DMS114 treated with DMSO at 0.1 percent for 48 hours (cell line): Measurements from ENCODE around the gene LRRC28.
"Not testable (repeated sequence)": the region's sequence is repeated elsewhere in the genome, so short reads cannot be mapped to it uniquely, and the experiment has no call there.

ENCODE experiments used
- DNase-seq: peaks from one replicate; lab custom pipeline; 2025; ENCODE audit not compliant: unreplicated experiment; lab: John Stamatoyannopoulos, UW

LRRC28 gene

DNA sequence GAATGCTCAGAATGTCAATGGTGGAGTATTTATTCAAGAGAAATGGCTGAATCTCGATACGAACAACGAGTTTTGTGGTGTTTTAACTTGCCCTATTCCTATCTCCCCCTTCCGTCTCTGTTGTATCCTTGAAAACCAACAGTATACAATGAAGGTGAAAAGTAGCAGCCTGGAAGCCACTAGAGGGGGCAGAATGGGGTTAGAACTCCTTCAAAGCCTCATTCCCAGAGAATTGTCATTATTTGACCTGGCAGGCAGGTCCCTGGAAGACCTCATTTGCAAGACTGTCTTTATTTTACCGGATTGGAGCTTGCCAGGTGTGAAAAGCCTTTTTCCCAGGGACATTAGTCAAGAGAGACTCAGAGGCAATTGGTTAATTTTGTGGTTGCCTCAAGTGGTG is 139.4 kb downstream of the LRRC28 start:
- no peak for DNase-seq

GRCh38 chr15:99393641-99394040 is 142.4 kb downstream of the LRRC28 start:
- no peak for DNase-seq

- DNase-seq: no peak
Observed at GRCh38 chr15:99396375-99396774, 145.1 kb downstream of the LRRC28 start.

DNA sequence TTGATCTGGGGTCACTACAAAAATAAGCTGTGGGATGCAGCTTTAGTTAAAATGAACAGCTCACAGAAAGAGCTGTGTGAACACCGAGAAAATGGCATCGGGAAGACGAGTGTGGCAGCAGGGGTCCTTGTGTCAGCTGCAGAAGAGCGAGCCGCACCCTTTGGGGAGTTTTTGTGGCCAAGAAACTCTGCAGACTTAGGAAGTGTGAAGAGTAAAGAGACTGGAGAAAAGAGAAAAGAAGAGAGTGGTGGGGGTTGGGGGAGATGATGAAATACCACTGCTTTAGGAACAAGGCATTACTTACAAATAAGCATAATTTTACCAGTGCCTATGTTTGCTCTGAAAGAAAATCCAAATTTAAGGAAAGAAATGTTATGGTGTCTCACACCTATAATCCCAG is 147.8 kb downstream of the LRRC28 start:
- no peak for DNase-seq

DNA sequence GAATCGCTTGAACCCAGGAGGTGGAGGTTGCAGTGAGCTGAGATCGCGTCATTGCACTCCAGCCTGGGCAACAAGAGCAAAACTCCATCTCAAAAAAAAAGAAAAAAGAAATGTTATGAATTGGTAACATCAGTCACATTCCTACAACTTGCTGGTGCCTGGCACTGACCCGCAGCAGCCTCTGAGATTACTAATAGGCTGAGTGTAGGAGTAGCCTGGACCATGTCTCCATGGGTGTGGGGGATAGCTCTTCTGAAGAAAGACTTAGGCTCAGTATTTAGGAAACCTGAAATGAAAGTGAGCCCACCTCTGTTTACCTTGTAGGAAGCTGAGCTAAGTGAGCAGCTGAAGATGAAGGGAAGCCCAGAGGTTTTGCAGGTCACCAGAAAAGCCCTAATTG is 148.3 kb downstream of the LRRC28 start:
- no peak for DNase-seq

GRCh38 chr15:99401216-99401615 is 149.9 kb downstream of the LRRC28 start:
- not testable (repeated sequence) for DNase-seq

DNA sequence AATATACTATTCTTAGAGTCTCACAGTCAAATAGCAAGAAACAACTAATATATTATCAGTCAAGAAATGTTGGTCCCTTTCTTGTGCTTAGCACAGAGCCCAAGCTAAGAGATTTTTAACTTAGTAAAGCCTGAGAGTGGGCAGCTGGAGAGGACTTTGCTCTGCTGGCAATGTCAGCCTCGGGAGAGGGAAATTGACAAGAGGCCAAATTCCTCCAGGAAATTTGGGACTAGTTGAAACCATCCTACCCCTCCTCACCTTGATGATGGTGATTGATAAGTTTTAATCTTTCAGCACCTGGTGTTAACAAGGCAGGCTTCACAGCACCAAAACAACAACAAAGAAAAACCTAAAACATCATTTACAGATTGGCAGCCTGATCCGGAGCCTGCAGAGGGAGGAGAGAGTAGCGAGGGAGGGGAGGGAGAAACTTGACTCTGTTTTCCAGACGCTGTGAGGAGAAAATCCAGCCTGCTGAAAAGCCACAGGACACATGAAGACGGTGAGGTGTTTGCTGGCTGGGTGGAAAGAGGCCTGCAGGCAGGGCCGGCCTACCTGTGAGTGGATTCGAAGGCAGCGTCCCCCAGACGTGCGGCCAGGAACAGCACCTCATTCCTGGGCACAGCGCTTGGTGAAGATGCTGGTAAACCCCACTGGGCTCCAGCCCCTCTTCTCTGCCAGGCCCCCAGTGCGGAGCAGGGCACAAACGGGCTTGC is 150.9 kb downstream of the LRRC28 start:
- DNase-seq: no peak

DNA sequence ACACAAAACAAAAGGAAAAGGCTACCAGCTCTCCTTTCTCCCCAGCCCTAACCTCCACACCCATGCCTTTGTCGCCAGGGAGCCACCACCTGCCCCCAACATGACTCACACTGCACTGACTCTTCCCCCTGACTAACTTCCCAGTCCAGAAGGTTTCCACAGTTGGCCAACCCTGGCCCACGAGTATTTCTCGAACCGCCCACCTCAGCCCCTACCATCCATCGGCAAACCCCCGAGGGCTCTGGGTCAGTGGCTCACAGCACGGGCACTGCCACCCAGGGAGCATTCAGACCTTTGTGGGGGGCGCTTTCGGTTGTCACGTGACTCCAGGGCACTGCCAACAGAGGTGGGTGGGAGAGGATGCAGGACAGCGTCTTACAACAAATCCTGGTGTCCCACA is 152.3 kb downstream of the LRRC28 start:
- DNase-seq: no peak

- DNase-seq: no peak
Observed at GRCh38 chr15:99404454-99404853, 153.2 kb downstream of the LRRC28 start.

DNA sequence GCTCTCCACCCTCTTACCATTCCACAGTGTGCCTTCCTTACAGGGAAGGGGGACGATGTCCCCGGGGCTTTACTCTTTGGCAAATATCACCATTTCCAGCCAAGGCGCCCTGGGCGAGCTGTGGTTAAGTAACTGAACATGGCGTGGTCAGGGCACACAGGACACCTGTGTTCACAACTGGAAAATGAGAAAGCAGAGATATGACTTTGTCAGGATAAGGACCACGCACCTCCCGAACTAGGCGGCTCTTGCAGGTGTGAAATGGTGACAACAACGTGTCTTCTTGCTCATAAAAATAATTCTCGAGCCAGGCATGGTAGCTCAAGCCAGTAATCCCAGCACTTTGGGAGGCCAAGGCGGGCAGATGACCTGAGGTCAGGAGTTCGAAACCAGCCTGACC is 154.8 kb downstream of the LRRC28 start:
- no peak for DNase-seq

DNA sequence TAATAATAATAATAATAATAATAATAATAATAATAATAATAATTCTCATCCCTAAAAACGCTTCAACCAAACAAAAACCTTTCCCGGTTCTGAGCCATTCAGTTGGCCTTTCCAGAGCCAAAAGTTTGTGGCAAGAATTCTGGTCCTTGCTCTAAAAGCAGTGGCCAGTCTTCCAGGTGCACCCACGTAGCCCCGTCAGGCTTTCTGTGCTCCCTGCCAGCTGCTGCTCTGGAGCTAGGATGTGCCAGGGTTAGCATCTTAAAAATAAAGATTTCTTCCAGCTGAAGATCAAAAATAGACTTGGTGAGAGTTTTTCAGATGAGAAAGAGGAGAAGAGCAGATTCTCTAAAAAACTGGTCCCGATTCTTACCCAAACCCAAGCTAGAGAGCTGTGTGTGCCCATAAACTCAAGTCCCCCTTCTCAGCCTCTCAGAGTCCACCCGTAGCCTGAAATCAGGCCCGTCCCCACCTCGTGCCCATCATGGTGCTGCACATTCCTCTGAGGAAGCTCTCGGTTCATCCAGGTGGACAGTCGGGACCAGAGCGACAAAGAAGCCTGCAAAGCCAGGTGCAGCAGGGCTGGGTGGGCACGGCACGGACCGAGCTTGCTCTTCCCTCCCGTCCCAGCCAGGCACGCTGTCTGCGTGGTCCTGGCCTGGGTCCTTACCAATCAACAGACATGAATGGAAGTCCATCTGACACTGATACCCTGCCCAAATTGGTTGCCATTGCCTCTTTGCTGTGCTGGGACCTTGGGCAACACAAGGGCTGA is 155.6 kb downstream of the LRRC28 start:
- DNase-seq: no peak

DNA sequence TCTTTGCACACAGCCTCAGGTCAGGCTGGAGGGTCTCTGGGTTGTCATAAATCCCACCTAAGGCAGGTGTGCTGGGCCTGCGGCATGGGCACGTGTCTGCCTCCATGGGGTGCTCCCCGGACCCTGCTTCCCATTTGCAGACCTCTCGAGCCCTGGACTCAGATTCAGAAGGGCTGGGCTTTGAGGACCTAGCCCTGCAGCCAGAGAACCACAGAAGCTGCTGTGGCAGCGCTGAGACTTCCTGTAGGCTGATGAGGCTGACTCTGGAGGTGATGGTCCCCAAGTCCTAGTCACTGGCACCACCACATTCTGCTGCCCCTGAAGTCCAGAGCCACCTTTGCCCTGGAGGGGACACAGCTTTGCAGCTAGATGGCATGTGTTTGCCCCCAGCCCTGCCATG is 156.4 kb downstream of the LRRC28 start:
- no peak for DNase-seq

GRCh38 chr15:99408236-99409096 is 157.2 kb downstream of the LRRC28 start:
- no peak for DNase-seq

DNA sequence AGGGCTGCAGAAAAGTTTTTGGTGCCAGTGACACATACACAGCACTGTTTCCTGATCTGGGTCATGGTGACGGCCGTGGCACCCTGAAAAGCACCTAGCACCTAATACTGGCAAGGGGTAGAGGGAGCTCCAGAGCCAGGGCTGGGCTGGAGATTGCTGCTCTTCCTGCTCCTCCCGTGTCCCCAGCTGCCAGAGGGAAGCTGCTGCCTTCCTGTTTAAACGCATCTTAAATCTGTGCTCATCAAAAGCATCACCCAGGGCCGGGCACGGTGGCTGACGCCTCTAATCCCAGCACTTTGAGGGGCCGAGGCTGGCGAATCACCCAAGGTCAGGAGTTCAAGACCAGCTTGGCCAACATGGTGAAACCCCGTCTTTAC is 157.8 kb downstream of the LRRC28 start:
- peak; percentile 11 for DNase-seq

DNA sequence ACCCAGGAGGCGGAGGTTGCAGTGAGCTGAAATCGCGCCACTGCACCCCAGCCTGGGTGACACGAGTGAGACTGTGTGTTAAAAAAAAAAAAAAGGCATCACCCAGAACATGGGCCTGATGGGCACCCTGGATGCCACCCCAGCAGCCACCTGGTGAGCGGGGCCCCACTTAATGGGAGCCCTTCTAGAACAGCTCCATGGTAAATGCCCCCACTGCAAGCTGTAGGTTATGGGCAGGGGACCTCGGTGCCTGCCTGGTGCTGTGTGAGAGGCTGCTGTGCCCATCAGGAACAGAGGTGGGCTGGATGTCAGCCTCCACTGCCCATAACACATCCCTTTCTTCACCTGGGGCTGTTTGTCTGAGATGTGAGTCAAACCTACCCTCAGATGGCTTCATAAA is 158.3 kb downstream of the LRRC28 start:
- DNase-seq: no peak

GRCh38 chr15:99410477-99410876 is 159.2 kb downstream of the LRRC28 start:
- no peak for DNase-seq

GRCh38 chr15:99411234-99411633 is 160.0 kb downstream of the LRRC28 start:
- no peak for DNase-seq

DNA sequence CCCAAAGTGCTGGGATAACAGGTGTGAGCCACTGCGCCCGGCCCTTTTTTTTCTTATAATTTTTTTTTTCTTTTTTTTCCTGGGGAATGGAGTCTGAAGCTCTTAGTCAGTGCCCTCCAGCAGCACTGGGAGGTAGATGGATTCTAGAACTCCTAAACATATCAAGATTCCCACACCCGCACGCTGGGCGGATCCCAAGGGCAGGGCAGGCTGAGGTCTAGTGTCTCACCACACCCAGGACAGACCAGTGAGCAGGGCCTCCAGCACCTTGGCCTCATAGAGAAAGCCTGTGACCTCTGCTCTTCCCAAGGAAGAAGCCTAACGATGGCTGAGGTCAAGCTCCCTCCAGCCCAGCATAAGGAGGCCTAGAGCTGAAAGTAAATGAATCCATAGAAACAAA is 160.8 kb downstream of the LRRC28 start:
- DNase-seq: no peak

DNA sequence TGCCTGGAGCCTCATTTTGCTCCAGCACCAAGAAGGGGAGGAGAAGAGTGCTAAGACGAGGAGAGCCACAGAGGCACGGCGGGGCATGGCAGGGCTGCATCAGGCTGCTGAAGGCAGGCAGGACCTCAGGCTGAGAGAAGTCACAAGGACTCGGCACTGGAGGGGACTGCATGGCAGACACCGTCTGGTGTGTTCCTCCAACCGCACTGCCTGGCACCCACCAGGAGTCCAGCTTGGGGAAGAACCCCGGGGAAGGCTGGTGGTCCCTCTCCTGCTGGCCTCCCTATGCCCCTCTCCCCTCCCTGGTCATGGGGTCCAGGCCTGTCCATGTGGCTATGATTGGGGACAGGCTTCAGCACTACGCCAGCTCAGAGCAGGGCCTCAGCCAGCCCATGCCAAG is 161.3 kb downstream of the LRRC28 start:
- no peak for DNase-seq

DNA sequence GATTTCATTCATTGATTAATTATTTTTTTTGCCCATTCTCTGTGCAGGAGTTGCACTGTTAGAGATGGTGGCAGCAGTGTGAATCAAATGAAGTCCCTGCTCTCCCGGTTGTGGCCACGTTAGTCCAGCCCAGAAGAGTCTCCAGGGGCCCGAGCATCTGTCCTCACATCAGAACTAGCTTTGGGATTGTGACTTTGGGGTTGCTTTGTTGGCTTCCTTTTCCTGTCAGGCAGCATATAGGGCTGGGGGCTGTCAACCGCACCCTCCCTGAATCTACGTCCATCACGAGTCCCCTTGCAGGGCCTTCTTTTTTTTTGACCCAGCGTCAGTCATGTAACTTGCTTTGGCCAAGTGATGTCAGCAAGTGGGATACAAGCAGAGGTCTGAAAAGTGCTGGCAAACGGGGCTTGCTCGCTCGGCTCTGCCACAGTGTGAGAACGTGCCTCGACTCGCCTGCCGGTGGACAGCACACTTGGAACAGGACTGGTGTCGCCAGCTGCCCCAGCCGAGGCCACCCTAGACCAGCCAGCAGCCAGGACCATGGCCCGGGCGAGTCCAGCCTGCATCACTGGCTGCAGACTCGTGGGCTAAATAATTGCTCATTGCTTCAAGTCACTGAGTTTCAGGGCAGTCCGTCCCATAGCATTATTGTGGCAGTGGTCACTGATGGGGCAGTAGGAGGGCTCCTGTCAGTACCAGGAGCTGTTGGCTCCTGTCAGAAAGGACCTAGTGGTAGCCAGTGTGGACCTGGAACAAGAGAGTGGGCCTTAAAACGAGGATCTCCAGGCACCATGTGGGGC is 162.9 kb downstream of the LRRC28 start:
- DNase-seq: no peak
